ENCODE results near the gene CACNB1.

CACNB1 gene

DNA sequence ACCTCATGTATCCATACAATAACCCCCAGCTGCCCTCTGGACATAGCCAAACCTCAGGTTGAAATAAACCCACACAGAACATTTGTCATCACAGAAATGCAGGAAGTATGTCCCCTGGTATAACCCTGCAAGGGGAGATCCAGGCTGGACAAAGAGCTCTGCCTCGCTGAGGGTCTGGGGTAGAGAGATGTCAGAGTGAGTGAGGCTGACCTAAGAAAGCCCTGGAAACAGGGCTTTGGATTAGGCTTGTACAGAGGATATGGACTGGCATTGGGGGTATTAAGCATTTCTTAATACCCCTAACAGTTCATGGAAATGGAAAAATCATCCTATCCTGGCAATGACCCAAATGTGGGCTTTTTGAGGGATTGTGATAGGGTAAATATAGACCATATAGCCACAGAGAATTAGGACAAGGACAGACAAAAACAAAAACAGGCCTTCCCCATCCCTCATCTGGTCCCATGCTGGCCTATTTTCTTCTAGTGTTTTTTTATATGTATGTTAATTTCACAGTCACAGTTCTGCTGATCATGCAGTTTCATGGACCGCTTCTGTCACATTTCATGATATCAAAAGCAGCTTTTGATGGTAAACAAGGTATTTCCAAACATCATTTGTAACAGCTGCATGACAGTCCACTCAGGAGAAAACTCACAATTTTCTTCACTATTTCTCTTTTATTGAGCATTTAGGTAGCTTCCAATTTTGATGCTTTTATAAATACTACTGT is 72.2 kb downstream of the CACNB1 start:
- H3K27ac ChIP-seq, result no peak overlapping the region
- TF ChIP-seq, protein P1, sequence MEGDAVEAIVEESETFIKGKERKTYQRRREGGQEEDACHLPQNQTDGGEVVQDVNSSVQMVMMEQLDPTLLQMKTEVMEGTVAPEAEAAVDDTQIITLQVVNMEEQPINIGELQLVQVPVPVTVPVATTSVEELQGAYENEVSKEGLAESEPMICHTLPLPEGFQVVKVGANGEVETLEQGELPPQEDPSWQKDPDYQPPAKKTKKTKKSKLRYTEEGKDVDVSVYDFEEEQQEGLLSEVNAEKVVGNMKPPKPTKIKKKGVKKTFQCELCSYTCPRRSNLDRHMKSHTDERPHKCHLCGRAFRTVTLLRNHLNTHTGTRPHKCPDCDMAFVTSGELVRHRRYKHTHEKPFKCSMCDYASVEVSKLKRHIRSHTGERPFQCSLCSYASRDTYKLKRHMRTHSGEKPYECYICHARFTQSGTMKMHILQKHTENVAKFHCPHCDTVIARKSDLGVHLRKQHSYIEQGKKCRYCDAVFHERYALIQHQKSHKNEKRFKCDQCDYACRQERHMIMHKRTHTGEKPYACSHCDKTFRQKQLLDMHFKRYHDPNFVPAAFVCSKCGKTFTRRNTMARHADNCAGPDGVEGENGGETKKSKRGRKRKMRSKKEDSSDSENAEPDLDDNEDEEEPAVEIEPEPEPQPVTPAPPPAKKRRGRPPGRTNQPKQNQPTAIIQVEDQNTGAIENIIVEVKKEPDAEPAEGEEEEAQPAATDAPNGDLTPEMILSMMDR (conservative IDR thresholded peaks at IDR 0.05), result no peak
- TF ChIP-seq ZFX (IDR thresholded peaks at IDR 0.05), result no peak

- TF ChIP-seq, protein P1 (conservative IDR thresholded peaks at IDR 0.05), result no peak
- no peak for TF ChIP-seq ZFX (IDR thresholded peaks at IDR 0.05)
- H3K27ac ChIP-seq, result peak overlapping the region; percentile 17
Measured at GRCh38 chr17:39123627-39124026, 73.8 kb downstream of the CACNB1 start.
